HFF-Myc (cell line): ENCODE measurements around the gene RAB23.

Source experiments
- DNase-seq: peaks from one replicate; pipeline ENCODE4 v3.0.0-alpha.2; 2011; ENCODE audit warnings: low read depth; ENCODE audit errors: extremely low read depth
- H3K4me3 ChIP-seq: replicated peaks from 2 replicates; pipeline ENCODE4 v1.5.1; 2011; ENCODE audit warnings: low read depth, mild to moderate bottlenecking, control low read depth, low read length
- CTCF ChIP-seq: IDR thresholded peaks from 2 replicates; pipeline ENCODE4 v1.5.1; 2012; ENCODE audit warnings: mild to moderate bottlenecking, low read depth, low read length, control low read depth; ENCODE audit errors: missing control alignments

The RAB23 gene

GRCh38 chr6:57174511-57174907 lies 47.6 kb downstream of the RAB23 start:
- H3K4me3 ChIP-seq, result peak overlapping the region; percentile 90
- TF ChIP-seq CTCF, result no peak
- no peak for DNase-seq

DNA sequence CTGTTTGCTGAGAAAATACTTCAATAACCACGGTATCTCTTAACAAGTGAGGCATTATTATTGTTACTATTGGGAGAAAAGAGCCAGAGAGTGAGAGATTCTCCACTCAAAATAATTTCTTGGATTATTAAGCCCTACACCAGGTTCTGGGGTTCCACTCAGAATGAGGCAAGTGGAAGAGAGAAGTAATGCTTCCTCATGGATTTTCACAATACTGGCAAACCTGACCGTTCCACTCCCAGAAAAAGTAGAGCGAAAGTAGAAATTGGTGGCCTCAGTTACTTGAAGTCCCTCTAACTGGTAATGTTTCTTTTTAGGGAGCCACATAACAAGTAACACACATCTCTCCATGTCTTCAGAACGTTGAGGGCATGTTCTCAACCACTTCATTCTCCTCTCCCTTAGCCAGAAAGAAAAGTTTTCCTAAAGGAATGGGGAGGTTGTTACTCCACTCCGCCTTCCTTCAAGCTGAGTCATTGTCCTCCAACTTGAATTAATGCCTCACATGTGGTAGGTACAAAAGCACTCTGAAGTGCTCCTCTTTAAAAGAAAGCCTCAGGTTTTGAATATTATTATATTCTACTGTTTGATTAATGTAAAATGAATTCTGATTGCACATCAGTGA lies 48.1 kb downstream of the RAB23 start:
- peak overlapping the region; percentile 90 for H3K4me3 ChIP-seq
- TF ChIP-seq CTCF, result no peak
- peak; percentile 67 for DNase-seq

DNA sequence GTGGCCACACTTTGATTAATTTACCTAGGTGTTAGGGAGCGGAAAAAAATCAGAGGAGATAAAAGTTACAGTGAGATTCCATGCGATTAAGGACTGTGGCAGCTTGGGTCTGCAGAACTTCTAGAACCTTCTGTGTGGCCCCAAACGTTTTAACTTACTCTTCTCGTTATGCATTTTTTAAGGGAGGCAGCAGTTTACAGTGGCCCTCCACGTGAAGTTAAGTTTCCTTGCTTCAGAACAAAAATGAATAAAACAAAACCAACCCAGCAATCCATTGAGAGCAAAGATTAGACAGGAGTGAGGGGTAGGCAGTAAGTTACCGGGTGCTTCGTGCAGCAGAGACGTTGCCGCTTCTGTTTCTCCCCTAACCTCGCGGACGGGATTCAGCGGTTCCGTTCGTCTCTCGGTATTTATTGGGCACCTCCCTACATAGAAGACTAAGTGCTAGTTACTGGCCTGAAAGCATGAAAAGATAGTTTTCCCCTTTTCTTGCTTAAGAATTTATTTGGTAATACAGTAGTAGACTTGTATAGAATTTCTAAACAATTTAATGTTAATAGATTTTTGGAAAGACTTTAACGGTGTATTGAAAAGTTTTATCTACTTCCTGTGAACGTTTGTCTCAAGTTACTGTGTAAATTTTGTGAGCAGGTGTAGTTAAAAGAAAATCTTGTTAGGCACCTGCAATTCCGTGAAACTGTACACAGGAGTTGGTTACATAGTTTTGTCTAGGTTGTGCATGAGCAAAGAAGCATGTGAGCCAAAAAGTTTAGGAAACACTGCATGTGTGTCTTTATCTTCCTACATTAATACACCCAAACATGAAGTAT lies 48.8 kb downstream of the RAB23 start:
- no peak for DNase-seq
- TF ChIP-seq CTCF, result no peak
- H3K4me3 ChIP-seq, result peak overlapping the region; percentile 90

- peak within 1 kb of the TSS; percentile 90 for H3K4me3 ChIP-seq
- peak; percentile 56 for DNase-seq
- TF ChIP-seq CTCF, result no peak
Observed at GRCh38 chr6:57172136-57173055, 49.7 kb downstream of the RAB23 start, which contains the start of gene BAG2. TSS of gene BAG2 (plus strand) at chr6:57172326. CDS start at chr6:57172698, 372 bp downstream.

DNA sequence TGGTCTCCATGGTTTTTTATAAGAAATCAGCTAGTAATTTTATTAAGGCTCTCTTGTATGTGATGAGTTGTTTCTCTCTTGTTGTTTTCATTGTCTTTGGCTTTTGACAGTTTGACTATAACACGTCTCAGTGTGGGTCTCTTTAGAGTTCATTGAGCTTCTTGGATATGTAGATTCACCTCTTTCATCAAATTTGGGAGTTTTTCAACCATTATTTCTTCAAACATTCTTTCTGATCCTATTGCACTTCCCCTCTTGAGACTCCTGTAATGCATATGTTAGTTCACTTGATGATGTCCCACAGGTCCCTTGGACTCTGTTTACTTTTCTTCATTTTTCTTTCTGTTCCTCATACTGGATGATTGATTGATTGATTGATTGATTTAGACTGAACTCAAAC lies 57.0 kb downstream of the RAB23 start:
- DNase-seq, result no peak
- H3K4me3 ChIP-seq, result no peak overlapping the region
- TF ChIP-seq CTCF, result no peak

GRCh38 chr6:57163956-57164355 lies 58.2 kb downstream of the RAB23 start:
- no peak overlapping the region for H3K4me3 ChIP-seq
- no peak for DNase-seq
- TF ChIP-seq CTCF, result no peak
